HL-60 (cell line): ENCODE measurements around the gene DGKI.

ENCODE experiments used
- DNase-seq, 2 experiments: peaks; one replicate each; pipeline ENCODE4 v3.0.0-alpha.2; 2010 to 2020; ENCODE audit warnings: low read depth in 1 of 2, low spot score in 1 of 2
- H3K27ac ChIP-seq: fragments of 250-450 bp; sonication (Bioruptor Pico); replicated peaks from 2 replicates; pipeline ENCODE4 v1.5.1; 2020; ENCODE audit warnings: mild to moderate bottlenecking, moderate library complexity
- H3K27me3 ChIP-seq: fragments of 250-450 bp; sonication (Bioruptor Pico); 2 replicates; pipeline ENCODE4 v1.5.1; 2021; ENCODE audit warnings: mild to moderate bottlenecking, moderate library complexity; ENCODE audit not compliant: insufficient read depth, poor library complexity, severe bottlenecking
- H3K4me3 ChIP-seq: replicated peaks from 2 replicates; pipeline ENCODE4 v1.5.1; 2011; ENCODE audit warnings: mild to moderate bottlenecking, control low read depth, low read length; ENCODE audit not compliant: insufficient read depth
- GABPA ChIP-seq: IDR thresholded peaks from 2 replicates; pipeline ENCODE4 v1.6.1; 2012; ENCODE audit warnings: low read depth
- POLR2AphosphoS5 ChIP-seq: IDR thresholded peaks from 2 replicates; pipeline ENCODE4 v1.6.1; 2012; ENCODE audit warnings: low read depth
- REST ChIP-seq: IDR thresholded peaks from 2 replicates; pipeline ENCODE4 v1.6.1; 2012; ENCODE audit warnings: low read depth; ENCODE audit not compliant: insufficient replicate concordance
- SPI1 ChIP-seq: IDR thresholded peaks from 2 replicates; pipeline ENCODE4 v1.6.1; 2012; ENCODE audit warnings: low read depth, mild to moderate bottlenecking, borderline replicate concordance
- TF ChIP-seq, protein P1 (sequence below): IDR thresholded peaks from one replicate; pipeline ENCODE4 v1.5.1; 2011; ENCODE audit warnings: low read length, control low read depth, inconsistent platforms; ENCODE audit not compliant: insufficient read depth

Gene DGKI

DNA sequence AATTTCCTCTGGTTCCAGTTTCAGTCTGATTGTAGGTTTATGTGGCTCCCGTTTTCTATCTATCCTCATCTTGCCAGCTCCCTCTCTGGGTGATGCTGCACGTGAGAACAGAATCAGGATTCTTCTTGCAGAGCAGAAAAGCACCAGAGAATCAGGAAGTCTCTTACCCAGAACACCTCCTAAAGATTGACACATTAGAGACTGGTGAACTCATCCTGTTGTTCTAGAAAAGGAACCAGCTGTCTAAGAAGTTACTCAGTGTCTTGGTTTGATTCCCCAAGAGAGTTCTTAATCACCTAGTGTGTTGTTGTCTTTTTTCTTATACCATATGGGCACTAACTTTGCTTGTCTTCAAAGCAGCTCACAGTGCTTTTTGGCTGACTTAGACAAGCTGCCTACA lies 152.4 kb downstream of the DGKI start:
- no peak overlapping the region for H3K4me3 ChIP-seq
- H3K27ac ChIP-seq, result no peak overlapping the region
- no peaks in the 10 kb centered on the region for H3K27me3 ChIP-seq
- no peak for DNase-seq
- TF ChIP-seq POLR2AphosphoS5 (no peak), SPI1 (no peak; the same call in 1 of the 2 replicates), GABPA (no peak), REST (no peak)
- TF ChIP-seq, protein P1, sequence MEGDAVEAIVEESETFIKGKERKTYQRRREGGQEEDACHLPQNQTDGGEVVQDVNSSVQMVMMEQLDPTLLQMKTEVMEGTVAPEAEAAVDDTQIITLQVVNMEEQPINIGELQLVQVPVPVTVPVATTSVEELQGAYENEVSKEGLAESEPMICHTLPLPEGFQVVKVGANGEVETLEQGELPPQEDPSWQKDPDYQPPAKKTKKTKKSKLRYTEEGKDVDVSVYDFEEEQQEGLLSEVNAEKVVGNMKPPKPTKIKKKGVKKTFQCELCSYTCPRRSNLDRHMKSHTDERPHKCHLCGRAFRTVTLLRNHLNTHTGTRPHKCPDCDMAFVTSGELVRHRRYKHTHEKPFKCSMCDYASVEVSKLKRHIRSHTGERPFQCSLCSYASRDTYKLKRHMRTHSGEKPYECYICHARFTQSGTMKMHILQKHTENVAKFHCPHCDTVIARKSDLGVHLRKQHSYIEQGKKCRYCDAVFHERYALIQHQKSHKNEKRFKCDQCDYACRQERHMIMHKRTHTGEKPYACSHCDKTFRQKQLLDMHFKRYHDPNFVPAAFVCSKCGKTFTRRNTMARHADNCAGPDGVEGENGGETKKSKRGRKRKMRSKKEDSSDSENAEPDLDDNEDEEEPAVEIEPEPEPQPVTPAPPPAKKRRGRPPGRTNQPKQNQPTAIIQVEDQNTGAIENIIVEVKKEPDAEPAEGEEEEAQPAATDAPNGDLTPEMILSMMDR, result no peak

GRCh38 chr7:137692399-137692798 lies 154.4 kb downstream of the DGKI start:
- H3K27me3 ChIP-seq, result no peaks in the 10 kb centered on the region
- H3K4me3 ChIP-seq, result no peak overlapping the region
- no peak overlapping the region for H3K27ac ChIP-seq
- TF ChIP-seq GABPA (no peak), REST (no peak), SPI1 (no peak), POLR2AphosphoS5 (no peak)
- TF ChIP-seq, protein P1, result no peak
- DNase-seq, result no peak

GRCh38 chr7:137691566-137691965 lies 155.2 kb downstream of the DGKI start:
- no peak for DNase-seq
- no peak for TF ChIP-seq POLR2AphosphoS5
- no peak for TF ChIP-seq REST
- TF ChIP-seq GABPA, result no peak
- H3K27ac ChIP-seq, result no peak overlapping the region
- no peak overlapping the region for H3K4me3 ChIP-seq
- no peaks in the 10 kb centered on the region for H3K27me3 ChIP-seq

GRCh38 chr7:137690635-137691034 lies 156.1 kb downstream of the DGKI start:
- TF ChIP-seq GABPA, result no peak
- TF ChIP-seq SPI1, result no peak
- TF ChIP-seq POLR2AphosphoS5, result no peak
- TF ChIP-seq, protein P1, result no peak
- TF ChIP-seq REST, result no peak
- Histone ChIP-seq H3K27me3 (no peaks in the 10 kb centered on the region), H3K27ac (no peak overlapping the region), H3K4me3 (no peak overlapping the region)
- no peak for DNase-seq
